NB4 (cell line): ENCODE measurements around the gene SIX3.

Experiments used
- CTCF ChIP-seq: IDR thresholded peaks from one replicate; pipeline ENCODE4 v1.5.1; 2012; ENCODE audit warnings: low read depth, low read length
- MAX ChIP-seq: IDR thresholded peaks from 2 replicates; pipeline ENCODE4 v1.6.1; 2011; ENCODE audit warnings: low read depth, low read length
- POLR2A ChIP-seq: IDR thresholded peaks from 2 replicates; pipeline ENCODE4 v1.6.1; 2011; ENCODE audit warnings: mild to moderate bottlenecking; ENCODE audit not compliant: insufficient read length; ENCODE audit errors: extremely low read depth

GRCh38 chr2:44932564-44933392, 8.7 kb upstream of the SIX3 start:
- TF ChIP-seq POLR2A = no peak
- no peak for TF ChIP-seq CTCF
- no peak for TF ChIP-seq MAX
